Mesenteric fat pad (tissue), 1 donor: ENCODE results near the gene GAREM1. TPM values are rescaled to one million over a fixed set of nuclear protein-coding genes. Genes with fewer than 3 reads are reported as not detected.

Source experiments
- DNase-seq: peaks from one replicate; pipeline ENCODE4 v3.0.0-alpha.2; 2020; ENCODE audit warnings: low spot score
- total RNA-seq: library from RNA; stranded (reverse); fragmentation: NEBNext Ultra II Directional; extraction: Animal tissue kit (Norgen Biotek cat#: 25700); gene quantifications from one replicate; pipeline ENCODE4 v1.2.1, GENCODE V29; 2021
- donor health status: DM: yes; HTN: yes; CAD: no.

The GAREM1 gene
- total RNA-seq, 1 donor from 2014 or later: 21.2 TPM

GRCh38 chr18:32333781-32334180 lies 136.9 kb downstream of the GAREM1 start:
- no peak for DNase-seq

GRCh38 chr18:32332708-32333107 lies 138.0 kb downstream of the GAREM1 start:
- no peak for DNase-seq

DNA sequence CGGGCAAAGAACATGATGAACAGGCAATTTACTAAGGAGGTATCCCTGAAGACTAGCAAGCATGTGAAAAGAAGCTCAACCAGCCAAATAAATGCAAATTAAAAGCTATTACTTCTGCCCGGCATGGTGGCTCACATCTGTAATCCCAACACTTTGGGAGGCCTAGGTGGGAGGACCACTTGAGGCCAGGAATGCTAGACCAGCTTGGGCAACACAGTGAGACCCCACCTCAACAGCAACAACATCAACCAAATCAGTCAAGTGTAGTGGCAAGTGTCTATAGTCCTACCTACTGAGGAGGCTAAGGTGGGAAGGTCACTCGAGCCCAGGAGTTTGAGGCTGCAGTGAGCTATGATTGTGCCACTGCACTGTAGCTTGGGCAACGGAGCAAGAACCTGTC lies 141.7 kb downstream of the GAREM1 start:
- no peak for DNase-seq

GRCh38 chr18:32328379-32328778 lies 142.3 kb downstream of the GAREM1 start:
- no peak for DNase-seq

DNA sequence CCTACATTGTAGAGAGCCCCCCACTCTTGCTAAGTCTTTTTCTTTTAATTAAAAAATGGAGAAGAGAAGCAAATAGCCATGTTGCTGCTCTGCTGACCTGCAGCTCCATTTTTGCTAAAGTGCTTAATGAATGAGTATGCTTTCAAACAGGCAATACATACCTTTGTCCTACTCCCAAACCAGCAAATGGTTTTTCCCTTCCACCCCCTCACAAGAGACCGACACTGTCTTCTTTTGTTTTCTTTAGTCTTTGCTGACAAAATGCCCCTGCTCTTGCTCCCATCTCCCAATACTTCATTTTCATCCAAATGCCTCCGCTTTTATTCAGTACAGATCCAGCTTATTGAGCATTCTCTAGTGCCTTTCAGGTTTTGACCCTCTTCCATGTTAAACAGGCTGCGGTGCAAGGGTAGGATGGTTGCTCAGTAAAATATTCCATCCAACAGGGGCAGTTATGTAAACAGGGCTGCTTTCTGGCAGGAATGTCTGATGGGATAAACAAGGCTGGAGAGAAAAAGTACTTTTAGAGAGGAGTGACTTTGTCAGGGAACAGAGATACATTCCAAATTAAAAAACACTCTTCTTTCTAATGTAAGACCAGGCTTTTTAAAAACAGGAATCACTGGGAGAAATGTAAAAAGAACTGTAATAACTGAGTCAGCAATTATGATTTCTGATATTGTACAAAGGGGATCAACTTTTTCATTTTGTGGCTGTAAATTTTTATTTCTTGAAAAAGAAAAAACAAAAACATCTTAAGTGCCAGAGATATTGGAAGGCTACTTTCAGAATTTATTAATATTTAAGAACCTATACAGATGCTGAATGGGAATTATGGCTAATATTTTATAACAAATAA lies 144.0 kb downstream of the GAREM1 start:
- DNase-seq: no peak

- no peak for DNase-seq
Observed at GRCh38 chr18:32324181-32324580, 146.5 kb downstream of the GAREM1 start.

GRCh38 chr18:32321826-32322225 lies 148.9 kb downstream of the GAREM1 start:
- DNase-seq: no peak

- no peak for DNase-seq
Observed at GRCh38 chr18:32319084-32319483, 151.6 kb downstream of the GAREM1 start.

- no peak for DNase-seq
Observed at GRCh38 chr18:32318581-32318980, 152.1 kb downstream of the GAREM1 start.

DNA sequence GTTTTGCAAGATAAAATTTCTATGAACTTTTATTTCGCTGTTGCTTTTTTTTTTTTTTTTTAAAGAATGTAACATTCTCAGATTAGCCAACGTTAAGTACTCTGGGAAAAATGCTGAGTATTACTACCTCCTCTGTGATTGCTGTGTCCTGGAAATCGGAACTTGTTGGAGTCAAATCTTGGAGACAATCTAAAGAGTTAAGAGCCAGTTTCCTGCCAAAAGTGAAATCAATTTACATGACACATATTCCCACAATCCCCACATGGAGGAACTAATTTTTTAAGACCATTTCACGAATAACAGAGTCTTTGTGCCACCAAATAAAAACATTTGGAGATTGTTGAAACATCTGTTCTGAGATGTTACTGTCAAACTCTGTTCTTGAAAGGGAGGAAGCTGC lies 153.0 kb downstream of the GAREM1 start:
- no peak for DNase-seq

GRCh38 chr18:32315881-32316280 lies 154.8 kb downstream of the GAREM1 start:
- no peak for DNase-seq

DNA sequence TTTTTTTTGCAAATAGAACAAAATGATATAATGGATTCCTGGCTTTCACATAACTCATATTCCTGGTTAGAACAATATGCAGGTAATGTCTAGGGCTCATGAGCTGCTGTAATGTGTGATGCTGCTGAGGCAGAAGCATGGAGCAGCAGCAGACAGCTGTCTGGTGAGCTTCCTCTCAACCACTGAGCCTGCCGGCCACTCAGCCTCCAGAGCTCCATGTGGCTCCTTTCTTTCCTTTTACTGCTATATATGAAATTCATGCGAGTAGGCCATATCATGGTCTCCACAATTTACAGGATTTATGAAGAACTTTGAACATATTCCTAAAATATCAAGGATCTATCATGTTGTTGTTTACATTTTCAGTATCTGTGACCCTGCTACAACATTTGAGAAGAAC lies 159.9 kb downstream of the GAREM1 start:
- no peak for DNase-seq

DNA sequence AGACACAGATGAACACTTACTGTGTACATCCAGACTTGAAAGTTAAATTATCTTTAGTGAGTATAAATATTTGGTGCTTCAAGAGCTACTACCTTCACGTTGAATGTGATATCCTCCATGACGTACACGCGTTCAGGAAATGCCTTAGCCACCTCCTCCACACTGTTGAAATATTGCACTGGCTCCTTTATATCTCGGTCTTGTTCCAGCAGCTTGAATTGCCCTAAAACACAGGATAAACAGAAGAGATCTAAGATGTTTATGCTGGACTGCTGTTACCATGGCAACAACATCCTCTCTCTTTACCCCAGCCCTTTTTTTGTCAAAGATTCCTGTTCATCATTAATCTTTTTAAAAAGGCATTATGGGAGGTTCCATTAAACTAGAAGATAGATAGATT lies 160.6 kb downstream of the GAREM1 start:
- no peak for DNase-seq

DNA sequence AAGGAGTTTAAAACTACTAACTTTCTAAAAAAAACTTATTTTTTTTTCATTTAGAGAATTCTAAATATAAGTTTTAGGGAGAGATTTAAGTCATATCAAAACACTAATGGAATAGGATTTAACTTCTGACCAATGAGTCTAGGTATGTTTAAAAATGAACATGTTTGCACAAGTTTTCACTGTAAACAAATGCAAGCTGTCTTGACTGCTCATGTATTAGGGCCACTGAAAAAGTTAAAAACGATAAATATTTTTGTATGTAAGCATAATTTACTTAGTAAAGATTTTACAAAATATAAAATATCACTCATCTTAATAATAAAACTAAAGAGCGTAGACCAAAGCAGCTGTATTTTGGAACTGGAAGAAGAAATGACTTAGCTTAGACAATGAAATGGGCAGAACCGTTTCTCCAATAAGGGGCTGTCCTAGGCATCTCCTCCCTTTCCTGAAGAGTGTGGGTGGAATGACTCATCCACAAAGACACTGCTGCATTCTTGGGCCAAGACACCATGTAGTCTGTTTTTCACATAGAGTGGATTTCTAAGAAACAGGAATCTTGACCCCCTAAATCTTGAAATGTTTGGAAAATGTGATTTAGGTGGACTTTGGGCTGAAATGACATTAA lies 162.1 kb downstream of the GAREM1 start:
- DNase-seq: no peak

DNA sequence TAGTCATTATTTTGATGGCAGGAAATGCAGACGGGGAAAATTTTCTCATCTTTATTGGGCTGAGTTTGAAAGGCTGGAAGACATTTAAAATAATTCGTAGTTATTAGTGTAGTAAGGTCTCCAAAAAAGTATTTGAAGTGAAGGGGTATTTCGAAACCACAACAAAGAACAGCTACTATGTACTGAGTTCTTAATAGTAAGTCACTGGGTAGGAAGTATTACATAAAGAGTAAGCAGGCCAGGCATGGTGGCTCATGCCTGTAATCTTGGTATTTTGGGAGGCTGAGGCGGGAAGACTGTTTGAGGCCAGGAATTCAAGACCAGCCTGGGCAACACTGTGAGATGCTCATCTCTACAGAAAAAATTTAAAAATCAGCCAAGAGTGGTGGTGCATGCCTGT lies 167.3 kb downstream of the GAREM1 start:
- DNase-seq: no peak

DNA sequence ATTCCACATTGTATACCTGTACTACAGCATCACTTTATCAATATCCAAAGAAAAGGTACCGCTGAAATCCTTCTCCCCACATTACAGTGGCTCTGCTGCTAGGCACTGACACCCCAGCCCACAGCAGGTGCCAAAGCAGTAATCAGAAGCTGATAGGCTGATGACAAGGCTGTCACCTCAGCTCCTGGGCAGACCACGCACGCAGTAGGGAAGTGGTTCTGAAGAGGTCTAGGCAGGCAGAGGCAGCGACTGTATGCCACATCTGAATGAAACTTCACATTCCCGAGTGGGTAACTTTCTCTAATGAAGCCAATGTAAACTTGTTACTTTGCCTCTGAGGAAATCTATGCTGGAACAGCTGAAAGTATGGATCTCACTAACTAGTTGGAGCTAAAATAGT lies 167.9 kb downstream of the GAREM1 start:
- DNase-seq: no peak

DNA sequence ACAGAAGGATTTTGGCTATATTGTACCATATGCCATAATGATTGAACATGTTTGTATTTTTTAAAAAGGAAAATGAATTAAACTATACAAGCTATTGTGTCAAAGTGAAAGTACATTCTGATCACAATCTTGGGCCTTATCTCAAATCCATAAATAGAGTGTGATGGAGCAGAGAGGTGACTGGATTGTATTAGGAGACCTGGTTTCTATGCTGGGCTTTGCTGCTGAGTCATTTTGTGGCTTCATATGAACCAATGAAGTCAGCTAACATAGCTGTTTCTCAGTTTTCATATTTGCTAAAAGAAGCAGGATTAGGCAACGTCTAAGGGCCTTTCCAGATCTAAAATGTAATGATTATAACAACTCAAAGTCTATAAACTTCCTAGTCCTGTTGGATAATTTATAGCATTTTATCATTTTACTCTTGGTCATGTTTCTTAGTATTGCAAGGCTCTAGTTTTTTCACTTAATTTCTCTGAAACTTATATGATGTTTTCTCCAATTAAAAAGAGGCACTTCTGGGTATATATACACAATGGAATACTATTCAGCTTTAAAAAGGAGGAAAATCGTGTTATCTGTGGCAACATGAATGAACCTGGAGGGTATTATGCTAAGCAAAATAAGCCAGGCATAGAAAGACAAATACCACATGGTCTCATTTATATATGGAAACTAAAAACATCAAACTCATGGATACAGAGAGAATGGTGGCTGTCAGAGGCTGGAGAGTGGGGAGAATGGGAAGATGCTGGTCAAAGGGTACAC lies 168.5 kb downstream of the GAREM1 start:
- DNase-seq: no peak

- no peak for DNase-seq
Observed at GRCh38 chr18:32301361-32301760, 169.3 kb downstream of the GAREM1 start.

GRCh38 chr18:32300914-32301313 lies 169.8 kb downstream of the GAREM1 start:
- no peak for DNase-seq

GRCh38 chr18:32299484-32299883 lies 171.2 kb downstream of the GAREM1 start:
- DNase-seq: no peak

GRCh38 chr18:32298171-32298667 lies 172.5 kb downstream of the GAREM1 start:
- no peak for DNase-seq
